Left lung (tissue), 10 donors: ENCODE results near the gene FBXO15. TPM values are rescaled to one million over a fixed set of nuclear protein-coding genes. Genes with fewer than 3 reads are reported as not detected.

Source experiments
- ATAC-seq: fragments of 200-7000 bp; cut with Tn5 transposase; one replicate; pipeline ENCODE4 v1.9.1; 2020; ENCODE audit warnings: moderate library complexity
- DNase-seq, 4 donors: peaks; one replicate each; pipeline ENCODE4 v3.0.0-alpha.2; 2013 to 2020
- H3K27ac ChIP-seq, 2 donors: fragments of 200-600 bp; sonication (generic) in 1 of 2; one replicate each; pipeline versions ENCODE4 v1.5.0 to v1.8.0; 2020 to 2021
- H3K27me3 ChIP-seq, 2 donors: fragments of 200-600 bp; sonication (generic) in 1 of 2; one replicate each; pipeline versions ENCODE4 v1.5.0 to v1.8.0; 2020 to 2021
- H3K36me3 ChIP-seq, 2 donors: fragments of 200-600 bp; sonication (generic) in 1 of 2; one replicate each; pipeline versions ENCODE4 v1.5.0 to v1.8.0; 2020 to 2021
- H3K4me1 ChIP-seq, 2 donors: fragments of 200-600 bp; one replicate each; pipeline ENCODE4 v1.8.0; 2021
- H3K4me3 ChIP-seq, 2 donors: fragments of 200-600 bp; sonication (generic) in 1 of 2; one replicate each; pipeline versions ENCODE4 v1.5.0 to v1.8.0; 2020 to 2021; ENCODE audit warnings: mild to moderate bottlenecking in 1 of 2
- H3K9me3 ChIP-seq, 2 donors: fragments of 200-600 bp; sonication (generic) in 1 of 2; one replicate each; pipeline versions ENCODE4 v1.5.0 to v1.8.0; 2020 to 2021
- CTCF ChIP-seq, 2 donors: fragments of 200-600 bp; sonication (generic) in 1 of 2; IDR thresholded peaks; one replicate each; pipeline versions ENCODE4 v1.5.0 to v1.8.0; 2021; ENCODE audit warnings: antibody characterized with exemption in 2 of 2
- intact Hi-C, 2 donors: fragments of 100-400 bp; cut with DNase I; formaldehyde crosslinking; loops; one replicate each; pipeline versions ENCODE4 v1.11.2 to v1.14.2; 2022
- polyA plus RNA-seq, 6 donors: library from polyadenylated mRNA; unstranded; fragments of 120-200 nt; gene quantifications; one replicate each; pipeline ENCODE4 v1.2.1, GENCODE V29; 2013; ENCODE audit not compliant: insufficient read length in 6 of 6
- total RNA-seq, 2 donors: library from RNA; stranded (reverse); fragmentation: NEBNext Ultra II Directional; extraction: Animal tissue kit (Norgen Biotek cat#: 25700); gene quantifications; one replicate each; pipeline ENCODE4 v1.2.1, GENCODE V29; 2021
- donor health status: DM: no; HTN: yes; CAD: no.
- donor health status: DM: no; HTN: no; CAD: no.

The FBXO15 gene
- total and polyA plus RNA-seq, 8 donors = 1.1 to 5.0 (median 2.8) TPM

- H3K4me3 ChIP-seq = no peak overlapping the region
- H3K4me1 ChIP-seq = no peaks in the 10 kb centered on the region
- no peaks in the 10 kb centered on the region for H3K36me3 ChIP-seq
- peaks cover 0 to 15% of the 10 kb centered on the region in 2 donors for H3K9me3 ChIP-seq
- H3K27me3 ChIP-seq = no peaks in the 10 kb centered on the region
- intact Hi-C loops = no loop called here
- DNase-seq (no peak), ATAC-seq (no peak)
- H3K27ac ChIP-seq = no peak overlapping the region
- no peak for TF ChIP-seq CTCF (IDR thresholded peaks at IDR 0.05)
Observed at GRCh38 chr18:74113711-74114110, 33.9 kb downstream of the FBXO15 start.

GRCh38 chr18:74110976-74111375 is 36.7 kb downstream of the FBXO15 start:
- Histone ChIP-seq H3K27ac (no peak overlapping the region), H3K36me3 (no peaks in the 10 kb centered on the region)

GRCh38 chr18:74110149-74110548 is 37.5 kb downstream of the FBXO15 start:
- Histone ChIP-seq H3K4me1 (no peaks in the 10 kb centered on the region), H3K9me3 (peaks cover 0 to 15% of the 10 kb centered on the region in 2 donors), H3K4me3 (no peak overlapping the region), H3K27me3 (no peaks in the 10 kb centered on the region), H3K36me3 (no peaks in the 10 kb centered on the region), H3K27ac (no peak overlapping the region)
- intact Hi-C loops = no loop called here
- TF ChIP-seq CTCF (IDR thresholded peaks at IDR 0.05) = no peak
- DNase-seq (no peak), ATAC-seq (no peak)

More at GRCh38 chr18:74110976-74111375, 36.7 kb downstream of the FBXO15 start:
- Histone ChIP-seq H3K9me3 (peaks cover 0 to 15% of the 10 kb centered on the region in 2 donors), H3K4me1 (no peaks in the 10 kb centered on the region), H3K27me3 (no peaks in the 10 kb centered on the region), H3K4me3 (no peak overlapping the region)
- DNase-seq (no peak), ATAC-seq (no peak)
- no peak for TF ChIP-seq CTCF (IDR thresholded peaks at IDR 0.05)
- intact Hi-C loops = no loop called here

- TF ChIP-seq CTCF (IDR thresholded peaks at IDR 0.05) = no peak
- H3K27me3 ChIP-seq = no peaks in the 10 kb centered on the region
- no peak for DNase-seq
- intact Hi-C loops = no loop called here
- H3K4me1 ChIP-seq = no peaks in the 10 kb centered on the region
- no peaks in the 10 kb centered on the region for H3K36me3 ChIP-seq
- ATAC-seq = no peak
- H3K27ac ChIP-seq = no peak overlapping the region
- H3K9me3 ChIP-seq = peaks cover 0 to 18% of the 10 kb centered on the region in 2 donors
- H3K4me3 ChIP-seq = no peak overlapping the region
Observed at GRCh38 chr18:74108460-74108859, 39.2 kb downstream of the FBXO15 start.

GRCh38 chr18:74097803-74098202 is 49.8 kb downstream of the FBXO15 start:
- Histone ChIP-seq H3K36me3 (no peaks in the 10 kb centered on the region), H3K27ac (no peak overlapping the region), H3K4me3 (no peak overlapping the region), H3K9me3 (peaks cover 0 to 19% of the 10 kb centered on the region in 2 donors), H3K27me3 (no peaks in the 10 kb centered on the region), H3K4me1 (no peaks in the 10 kb centered on the region)
- TF ChIP-seq CTCF (IDR thresholded peaks at IDR 0.05) = no peak
- no peak for DNase-seq
- no peak for ATAC-seq
- intact Hi-C loops = no loop called here
